HepG2 (cell line): ENCODE data around the gene LAMTOR1. TPM values are rescaled to one million over a fixed set of nuclear protein-coding genes. Genes with fewer than 3 reads are reported as not detected.

Source experiments
- ATAC-seq: fragments of 200-7000 bp; cut with Tn5 transposase; 3 replicates; pipeline ENCODE4 v1.9.1; 2020; ENCODE audit warnings: mild to moderate bottlenecking, moderate library complexity
- BruUV-seq: library from RNA; stranded (reverse); fragments of 400-500 nt; replicated peaks from 2 replicates; lab custom pipeline; 2021; lab: Mats Ljungman, UMichigan
- CTCF ChIA-PET: fragments of 300-600 bp; formaldehyde crosslinking; extraction: SDS; loops from one replicate; lab custom pipeline; 2021; ENCODE audit warnings: low total read pairs, inconsistent platforms, low intra/inter-chr PET ratio; lab: Yijun Ruan, JAX
- POLR2A ChIA-PET: fragments of 350-600 bp; sonication (Branson Sonifier 250); formaldehyde crosslinking; loops from one replicate; lab custom pipeline; 2020; ENCODE audit warnings: antibody characterized with exemption, inconsistent platforms; lab: Yijun Ruan, JAX
- DNase-seq: peaks from one replicate; pipeline ENCODE4 v3.0.0-alpha.2; 2015; ENCODE audit warnings: low spot score
- FAIRE-seq: peaks from 3 replicates; lab custom pipeline; 2011; peaks lifted over from hg19 to GRCh38; lab: Jason Lieb, UNC
- H2AFZ ChIP-seq: one replicate; pipeline ENCODE4 v1.6.1; 2011; ENCODE audit warnings: low read length, inconsistent platforms
- H3K27ac ChIP-seq: fragments of 300-600 bp; 3 replicates; pipeline ENCODE4 v1.8.0; 2011; ENCODE audit warnings: mixed run types, mild to moderate bottlenecking, mixed read lengths, low read length, inconsistent platforms; ENCODE audit not compliant: insufficient read depth; ENCODE audit errors: extremely low read length
- H3K27me3 ChIP-seq, 2 experiments: fragments of 200-600 bp in 1 of 2; 2 replicates in 1 of 2; 3 replicates in 1 of 2; pipeline versions ENCODE4 v1.6.0 to v1.8.0; 2011; ENCODE audit warnings: low read length in 2 of 2, mild to moderate bottlenecking in 2 of 2, moderate library complexity in 2 of 2, inconsistent platforms in 1 of 2; ENCODE audit not compliant: insufficient read depth in 2 of 2, control insufficient read depth in 1 of 2
- H3K36me3 ChIP-seq, 2 experiments: fragments of 200-600 bp in 1 of 2; replicated peaks in 1 of 2; 2 replicates in 1 of 2; 3 replicates in 1 of 2; pipeline versions ENCODE4 v1.5.1 to v1.8.0; 2011; ENCODE audit warnings: low read length in 2 of 2, inconsistent platforms in 1 of 2; ENCODE audit not compliant: insufficient read depth in 2 of 2, control insufficient read depth in 1 of 2
- H3K4me1 ChIP-seq: 2 replicates; pipeline ENCODE4 v1.5.1; 2012; ENCODE audit warnings: low read length, inconsistent platforms; ENCODE audit not compliant: insufficient read depth
- H3K4me2 ChIP-seq: 2 replicates; pipeline ENCODE4 v1.6.0; 2011; ENCODE audit warnings: low read depth, low read length, inconsistent platforms
- H3K4me3 ChIP-seq, 3 experiments: fragments of 200-600 bp in 1 of 3; sonication (generic), shearing (Covaris generic) in 1 of 3; replicated peaks in 1 of 3; 2 replicates each; pipeline ENCODE4 v1.5.1; 2011 to 2016; ENCODE audit warnings: low read length in 3 of 3, inconsistent platforms in 2 of 3, low read depth in 2 of 3, mild to moderate bottlenecking in 2 of 3, control low read depth in 1 of 3, mixed read lengths in 1 of 3; ENCODE audit not compliant: insufficient read depth in 1 of 3
- H3K79me2 ChIP-seq: one replicate; pipeline ENCODE4 v1.6.1; 2011; ENCODE audit warnings: low read length, inconsistent platforms; ENCODE audit not compliant: insufficient read depth
- H3K9ac ChIP-seq: 2 replicates; pipeline ENCODE4 v1.6.0; 2011; ENCODE audit warnings: mild to moderate bottlenecking, low read depth, low read length, inconsistent platforms; ENCODE audit not compliant: insufficient read depth
- H3K9me3 ChIP-seq: 2 replicates; pipeline ENCODE4 v1.5.1; 2012; ENCODE audit warnings: mild to moderate bottlenecking, low read length
- H4K20me1 ChIP-seq: 2 replicates; pipeline ENCODE4 v1.6.0; 2011; ENCODE audit warnings: inconsistent platforms, mild to moderate bottlenecking, low read length, moderate library complexity; ENCODE audit not compliant: insufficient read depth
- AGO2 ChIP-seq: fragments of 200-400 bp; formaldehyde crosslinking; optimal IDR thresholded peaks from 2 replicates; pipeline ENCODE3; 2017; ENCODE audit warnings: mild to moderate bottlenecking, low read depth, low read length, moderate library complexity
- HNRNPLL ChIP-seq: fragments of 200-400 bp; formaldehyde crosslinking; IDR thresholded peaks from 2 replicates; pipeline ENCODE4 v1.6.1; 2017; ENCODE audit warnings: mild to moderate bottlenecking, low read depth, low read length; ENCODE audit not compliant: poor library complexity, severe bottlenecking
- SAP130 ChIP-seq: IDR thresholded peaks from 2 replicates; pipeline ENCODE4 v1.6.1; 2016; ENCODE audit warnings: low read depth
- ZNF317 ChIP-seq: sonication (generic); formaldehyde crosslinking; IDR thresholded peaks from 2 replicates; pipeline ENCODE4 v1.5.0; 2020; ENCODE audit warnings: mild to moderate bottlenecking, missing genetic modification reagents
- WGBS: methylation state at CpG from one replicate; pipeline ENCODE4 v1.1.6; 2017; ENCODE audit warnings: low lambda C conversion rate; 5-methylcytosine and 5-hydroxymethylcytosine counted together
- in situ Hi-C: cut with HindIII; loops from 2 replicates; pipeline ENCODE4 v1.10.0; 2017; ENCODE audit warnings: low pct_unique_long_range_greater_than_20kb; ENCODE audit not compliant: extremely low pct_ligation_motif_present
- intact Hi-C: fragments of 100-400 bp; cut with micrococcal nuclease; formaldehyde crosslinking; loops from one replicate; pipeline ENCODE4 v1.10.0; 2022; ENCODE audit not compliant: unreplicated experiment
- polyA plus RNA-seq, 8 experiments: library from polyadenylated mRNA; depleted of rRNA in 3 of 8; stranded (reverse) in 7 of 8; unstranded in 1 of 8; fragments of >200 nt; fragmentation: Illumina TruSeq in 4 of 8; extraction: Trizol in 4 of 8; gene quantifications; 2 replicates each; pipeline versions ENCODE4 v1.2.1 to v1.2.3, GENCODE V29; 2011 to 2016; ENCODE audit warnings: low read depth in 4 of 8, missing spikeins in 1 of 8, mixed read lengths in 1 of 8; ENCODE audit not compliant: insufficient read depth in 1 of 8
- total RNA-seq, 5 experiments: library from RNA; depleted of rRNA; stranded (reverse); fragments of >200 nt; fragmentation: Illumina TruSeq; extraction: Trizol; gene quantifications; 2 replicates each; pipeline ENCODE4 v1.2.3, GENCODE V29; 2016; ENCODE audit warnings: low read depth in 1 of 5
- TF ChIP-seq, protein P1 (sequence below): sonication (generic); formaldehyde crosslinking; IDR thresholded peaks from 2 replicates; pipeline ENCODE4 v1.8.0; 2022; ENCODE audit warnings: missing genetic modification reagents, mild to moderate bottlenecking, moderate library complexity, borderline replicate concordance

LAMTOR1 gene
- total and polyA plus RNA-seq, 2 of the 13 experiments (the other 11 are each of a cell fraction or from before 2014, with no cell fraction given) = 60.4 to 66.0 TPM

DNA sequence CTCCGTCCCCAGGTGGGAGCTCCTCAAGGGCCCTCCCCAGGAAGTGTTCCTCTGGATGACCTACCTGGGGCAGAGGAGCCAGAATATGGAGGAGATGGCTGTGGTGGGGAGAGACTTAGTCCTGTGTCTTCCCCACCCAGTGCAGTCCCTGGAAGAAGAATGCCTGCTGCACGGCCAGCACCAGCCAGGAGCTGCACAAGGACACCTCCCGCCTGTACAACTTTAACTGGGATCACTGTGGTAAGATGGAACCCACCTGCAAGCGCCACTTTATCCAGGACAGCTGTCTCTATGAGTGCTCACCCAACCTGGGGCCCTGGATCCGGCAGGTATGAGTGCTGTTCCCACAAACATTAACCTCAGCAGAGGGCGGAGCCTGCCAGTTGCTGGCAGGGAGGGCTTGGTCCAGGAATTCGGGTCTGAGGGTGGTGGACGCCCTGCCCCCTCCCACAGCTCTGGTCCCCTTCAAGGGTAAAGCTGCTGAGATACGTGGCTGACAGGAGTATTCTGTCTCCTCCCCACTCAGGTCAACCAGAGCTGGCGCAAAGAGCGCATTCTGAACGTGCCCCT is 35.8 kb upstream of the LAMTOR1 start:
- H3K4me1 ChIP-seq = no peaks in the 10 kb centered on the region
- ChIA-PET POLR2A (no interaction called here), CTCF (no interaction called here)
- DNase-seq (no peak), ATAC-seq (peak; percentile 43), FAIRE-seq (no peak)
- H3K36me3 ChIP-seq = no peaks in the 10 kb centered on the region
- intact Hi-C loops (no loop called here), in situ Hi-C loops (no loop called here)
- H3K27me3 ChIP-seq = peaks cover 0 to 1% of the 10 kb centered on the region in 2 experiments; a peak in 2 of 5 replicates
- WGBS = 55% methylated on average over 2 of the region's 12 CpGs
- H3K79me2 ChIP-seq = no peaks in the 10 kb centered on the region
- H4K20me1 ChIP-seq = no peaks in the 10 kb centered on the region
- H3K27ac ChIP-seq = no peak overlapping the region
- no TSS peak for BruUV-seq
- peak overlapping the region; percentile 32; the same call in 1 of the 2 replicates for H3K4me2 ChIP-seq
- H3K4me3 ChIP-seq = no peak overlapping the region
- no peaks in the 10 kb centered on the region for H3K9me3 ChIP-seq
- peak; percentile 72 for TF ChIP-seq HNRNPLL
- TF ChIP-seq, protein P1, sequence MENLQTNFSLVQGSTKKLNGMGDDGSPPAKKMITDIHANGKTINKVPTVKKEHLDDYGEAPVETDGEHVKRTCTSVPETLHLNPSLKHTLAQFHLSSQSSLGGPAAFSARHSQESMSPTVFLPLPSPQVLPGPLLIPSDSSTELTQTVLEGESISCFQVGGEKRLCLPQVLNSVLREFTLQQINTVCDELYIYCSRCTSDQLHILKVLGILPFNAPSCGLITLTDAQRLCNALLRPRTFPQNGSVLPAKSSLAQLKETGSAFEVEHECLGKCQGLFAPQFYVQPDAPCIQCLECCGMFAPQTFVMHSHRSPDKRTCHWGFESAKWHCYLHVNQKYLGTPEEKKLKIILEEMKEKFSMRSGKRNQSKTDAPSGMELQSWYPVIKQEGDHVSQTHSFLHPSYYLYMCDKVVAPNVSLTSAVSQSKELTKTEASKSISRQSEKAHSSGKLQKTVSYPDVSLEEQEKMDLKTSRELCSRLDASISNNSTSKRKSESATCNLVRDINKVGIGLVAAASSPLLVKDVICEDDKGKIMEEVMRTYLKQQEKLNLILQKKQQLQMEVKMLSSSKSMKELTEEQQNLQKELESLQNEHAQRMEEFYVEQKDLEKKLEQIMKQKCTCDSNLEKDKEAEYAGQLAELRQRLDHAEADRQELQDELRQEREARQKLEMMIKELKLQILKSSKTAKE (CRISPR knock-in tag) = no peak
- no peak overlapping the region for H2AFZ ChIP-seq
- no peak overlapping the region for H3K9ac ChIP-seq

DNA sequence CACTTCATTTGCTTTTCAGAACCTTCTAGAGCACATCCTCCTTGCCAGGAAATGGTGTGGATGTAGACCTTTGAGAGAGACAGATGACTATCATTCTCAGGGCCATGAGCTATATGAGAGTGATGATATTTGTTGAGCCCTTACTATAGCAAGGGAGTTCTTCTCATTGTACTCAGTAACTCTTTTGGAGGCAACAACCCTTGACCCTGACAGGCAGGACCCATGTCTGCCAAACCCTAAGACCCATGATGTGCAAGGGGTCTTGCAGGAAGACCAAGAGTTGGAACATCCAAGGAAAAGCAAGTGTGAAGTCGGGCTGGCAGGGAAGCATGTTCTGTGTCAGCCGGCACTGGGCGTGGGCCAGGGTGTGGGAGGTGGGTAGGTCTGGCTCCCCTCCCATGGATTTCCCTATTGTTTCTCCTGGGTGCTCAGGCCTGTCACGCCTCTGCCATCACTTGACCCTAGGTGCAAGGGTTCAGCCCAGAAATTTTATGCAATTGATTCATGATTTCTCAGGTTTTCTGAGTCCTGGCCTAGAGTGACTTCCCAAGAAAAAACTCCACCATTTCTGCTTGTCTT is 33.7 kb upstream of the LAMTOR1 start:
- no peak for TF ChIP-seq AGO2
- no peak for TF ChIP-seq SAP130
- peak; percentile 82 for TF ChIP-seq ZNF317 (CRISPR knock-in tag)
- ATAC-seq (no peak), FAIRE-seq (no peak), DNase-seq (no peak)
- Histone ChIP-seq H3K36me3 (no peaks in the 10 kb centered on the region), H2AFZ (no peak overlapping the region), H3K4me1 (no peaks in the 10 kb centered on the region), H3K4me3 (no peak overlapping the region), H3K27me3 (no peaks in the 10 kb centered on the region), H3K27ac (no peak overlapping the region), H3K9ac (no peak overlapping the region), H3K4me2 (no peak overlapping the region), H3K9me3 (no peaks in the 10 kb centered on the region), H4K20me1 (no peaks in the 10 kb centered on the region), H3K79me2 (no peaks in the 10 kb centered on the region)
- BruUV-seq = no TSS peak
- WGBS = 58% methylated on average over 2 of the region's 4 CpGs
- in situ Hi-C loops = no loop called here
- CTCF ChIA-PET = no interaction called here
- intact Hi-C loops = no loop called here
- POLR2A ChIA-PET = no interaction called here
